Astrocyte (in vitro differentiated cells and primary cell): ENCODE measurements around the gene SPTBN1. TPM values are rescaled to one million over a fixed set of nuclear protein-coding genes. Genes with fewer than 3 reads are reported as not detected.

Experiments
- DNase-seq: peaks from one replicate; pipeline ENCODE4 v3.0.0-alpha.2; 2010; ENCODE audit warnings: low read depth
- FAIRE-seq: peaks from 2 replicates; lab custom pipeline; 2011; peaks lifted over from hg19 to GRCh38; lab: Jason Lieb, UNC
- H2AFZ ChIP-seq: 2 replicates; pipeline ENCODE4 v1.6.0; 2012; ENCODE audit warnings: low read depth, low read length, inconsistent platforms
- H3K27ac ChIP-seq: 2 replicates; pipeline ENCODE4 v1.5.1; 2011; ENCODE audit warnings: low read depth, low read length, inconsistent platforms
- H3K27me3 ChIP-seq: 2 replicates; pipeline ENCODE4 v1.6.0; 2011; ENCODE audit warnings: low read length, inconsistent platforms; ENCODE audit not compliant: insufficient read depth
- H3K36me3 ChIP-seq: 2 replicates; pipeline ENCODE4 v1.5.1; 2011; ENCODE audit warnings: low read length, inconsistent platforms; ENCODE audit not compliant: insufficient read depth
- H3K4me1 ChIP-seq: 2 replicates; pipeline ENCODE4 v1.5.1; 2011; ENCODE audit warnings: low read length, inconsistent platforms; ENCODE audit not compliant: insufficient read depth
- H3K4me2 ChIP-seq: 2 replicates; pipeline ENCODE4 v1.6.0; 2012; ENCODE audit warnings: low read length, inconsistent platforms
- H3K4me3 ChIP-seq: 2 replicates; pipeline ENCODE4 v1.5.1; 2011; ENCODE audit warnings: low read depth, mild to moderate bottlenecking, low read length, inconsistent platforms; ENCODE audit not compliant: insufficient read depth
- H3K79me2 ChIP-seq: 2 replicates; pipeline ENCODE4 v1.6.0; 2012; ENCODE audit warnings: mild to moderate bottlenecking, low read length, inconsistent platforms; ENCODE audit not compliant: insufficient read depth
- H3K9ac ChIP-seq: 2 replicates; pipeline ENCODE4 v1.6.0; 2012; ENCODE audit warnings: mild to moderate bottlenecking, low read length, inconsistent platforms
- H3K9me3 ChIP-seq: 2 replicates; pipeline ENCODE4 v1.5.1; 2012; ENCODE audit warnings: low read depth, mild to moderate bottlenecking, low read length, inconsistent platforms; ENCODE audit not compliant: insufficient read depth
- H4K20me1 ChIP-seq: 2 replicates; pipeline ENCODE4 v1.6.0; 2012; ENCODE audit warnings: low read length, inconsistent platforms; ENCODE audit not compliant: insufficient read depth
- H3K27ac Mint-ChIP-seq: one replicate; pipeline ENCODE4 v1.8.0; 2021; ENCODE audit warnings: mild to moderate bottlenecking, mixed read lengths; ENCODE audit not compliant: unreplicated experiment
- H3K27me3 Mint-ChIP-seq: one replicate; pipeline ENCODE4 v1.8.0; 2021; ENCODE audit warnings: low read depth, mixed read lengths; ENCODE audit not compliant: unreplicated experiment
- H3K36me3 Mint-ChIP-seq: one replicate; pipeline ENCODE4 v1.8.0; 2021; ENCODE audit warnings: low read depth, mixed read lengths; ENCODE audit not compliant: unreplicated experiment
- H3K4me1 Mint-ChIP-seq: one replicate; pipeline ENCODE4 v1.8.0; 2021; ENCODE audit warnings: low read depth, mixed read lengths; ENCODE audit not compliant: unreplicated experiment
- H3K4me3 Mint-ChIP-seq: one replicate; pipeline ENCODE4 v1.8.0; 2021; ENCODE audit warnings: mild to moderate bottlenecking, moderate library complexity, mixed read lengths; ENCODE audit not compliant: unreplicated experiment
- H3K9me3 Mint-ChIP-seq: one replicate; pipeline ENCODE4 v1.8.0; 2021; ENCODE audit warnings: mild to moderate bottlenecking, mixed read lengths; ENCODE audit not compliant: unreplicated experiment
- CTCF ChIP-seq: IDR thresholded peaks from 2 replicates; pipeline ENCODE4 v1.5.1; 2011; ENCODE audit warnings: low read depth, mild to moderate bottlenecking, inconsistent platforms, low read length, moderate library complexity; ENCODE audit not compliant: insufficient read depth
- EZH2 ChIP-seq: IDR thresholded peaks from 2 replicates; pipeline ENCODE4 v1.6.1; 2012; ENCODE audit warnings: mild to moderate bottlenecking, low read length, inconsistent platforms; ENCODE audit not compliant: insufficient read depth
- total RNA-seq: library from RNA; stranded (reverse); gene quantifications from 2 replicates; pipeline ENCODE4 v1.2.1, GENCODE V29; 2021

The SPTBN1 gene
- total RNA-seq, 1 donor from 2014 or later, result 311 TPM

DNA sequence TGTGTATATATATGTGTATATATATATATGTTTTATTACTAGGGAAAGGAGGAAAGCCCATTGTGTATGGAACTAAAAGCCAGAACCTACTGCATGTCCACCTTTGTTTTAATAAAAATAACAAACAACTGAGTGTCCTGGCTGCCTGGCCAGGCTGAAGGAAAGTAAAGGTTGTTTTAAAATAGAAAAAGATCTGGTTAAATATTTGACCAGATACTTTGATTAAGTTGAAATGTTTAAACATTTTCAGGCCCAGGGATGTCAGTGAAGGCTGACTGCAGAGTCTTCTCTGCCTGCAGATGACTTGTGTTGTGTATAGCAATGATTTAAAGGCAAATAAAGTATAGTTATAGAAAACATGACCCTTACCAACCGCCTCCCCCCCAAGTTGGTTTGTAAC lies 22.8 kb downstream of the SPTBN1 start:
- H3K4me1 Mint-ChIP-seq, result peaks cover 55% of the 10 kb centered on the region
- Histone ChIP-seq H3K4me2 (no peak overlapping the region), H3K79me2 (peaks cover 94% of the 10 kb centered on the region)

GRCh38 chr2:54479424-54479823 lies 23.3 kb downstream of the SPTBN1 start:
- H3K4me3 ChIP-seq, result no peak overlapping the region
- Mint-ChIP-seq H3K4me1 (peaks cover 57% of the 10 kb centered on the region), H3K27ac (no peak overlapping the region), H3K4me3 (no peak overlapping the region), H3K27me3 (no peaks in the 10 kb centered on the region), H3K9me3 (no peaks in the 10 kb centered on the region), H3K36me3 (peaks cover 4% of the 10 kb centered on the region)
- H4K20me1 ChIP-seq, result peaks cover 83% of the 10 kb centered on the region
- no peaks in the 10 kb centered on the region for H3K9me3 ChIP-seq
- TF ChIP-seq EZH2, result no peak
- TF ChIP-seq CTCF, result no peak
- H3K79me2 ChIP-seq, result peaks cover 94% of the 10 kb centered on the region
- no peaks in the 10 kb centered on the region for H3K36me3 ChIP-seq
- no peak overlapping the region for H3K27ac ChIP-seq
- H3K9ac ChIP-seq, result no peak overlapping the region
- DNase-seq (peak; percentile 46), FAIRE-seq (no peak)
- H2AFZ ChIP-seq, result no peak overlapping the region
- peaks cover 22% of the 10 kb centered on the region for H3K4me1 ChIP-seq
- no peak overlapping the region for H3K4me2 ChIP-seq
- no peaks in the 10 kb centered on the region for H3K27me3 ChIP-seq

More for the DNA sequence above, 22.8 kb downstream of the SPTBN1 start:
- Histone ChIP-seq H3K9ac (no peak overlapping the region), H3K27ac (no peak overlapping the region), H3K9me3 (no peaks in the 10 kb centered on the region), H3K4me3 (no peak overlapping the region), H2AFZ (no peak overlapping the region), H4K20me1 (peaks cover 82% of the 10 kb centered on the region), H3K27me3 (no peaks in the 10 kb centered on the region), H3K4me1 (peaks cover 17% of the 10 kb centered on the region), H3K36me3 (no peaks in the 10 kb centered on the region)
- no peaks in the 10 kb centered on the region for H3K9me3 Mint-ChIP-seq
- TF ChIP-seq EZH2 (no peak), CTCF (no peak)
- no peak overlapping the region for H3K4me3 Mint-ChIP-seq
- H3K36me3 Mint-ChIP-seq, result peaks cover 4% of the 10 kb centered on the region
- H3K27ac Mint-ChIP-seq, result peak overlapping the region; percentile 26
- H3K27me3 Mint-ChIP-seq, result no peaks in the 10 kb centered on the region
- FAIRE-seq (no peak), DNase-seq (no peak)

DNA sequence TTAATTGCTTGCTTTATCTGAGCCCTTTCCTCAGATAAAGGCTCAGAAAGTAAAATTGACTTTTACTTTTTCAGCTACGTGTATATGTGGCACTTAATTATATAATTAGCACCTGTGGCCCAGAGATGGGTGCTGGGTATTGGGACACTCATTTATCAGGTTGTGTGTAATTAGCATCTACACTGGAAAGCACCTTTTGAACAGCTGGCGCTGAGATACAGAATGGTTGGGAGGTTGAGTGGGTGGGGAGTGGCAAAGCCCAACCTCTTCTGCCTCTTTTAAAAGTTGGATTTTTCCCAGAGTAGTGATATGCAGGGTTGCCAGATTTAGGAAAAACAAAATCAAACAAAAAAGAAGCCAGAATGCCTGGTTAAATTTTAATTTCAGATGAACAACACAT lies 23.9 kb downstream of the SPTBN1 start:
- H3K4me2 ChIP-seq, result no peak overlapping the region
- H3K27me3 Mint-ChIP-seq, result no peaks in the 10 kb centered on the region
- H3K27ac Mint-ChIP-seq, result no peak overlapping the region
- peaks cover 85% of the 10 kb centered on the region for H4K20me1 ChIP-seq
- peaks cover 59% of the 10 kb centered on the region for H3K4me1 Mint-ChIP-seq
- H3K27me3 ChIP-seq, result no peaks in the 10 kb centered on the region
- FAIRE-seq, result no peak
- H3K4me3 ChIP-seq, result no peak overlapping the region
- no peak overlapping the region for H3K4me3 Mint-ChIP-seq
- DNase-seq, result no peak
- H3K79me2 ChIP-seq, result peaks cover 96% of the 10 kb centered on the region
- H3K9me3 ChIP-seq, result no peaks in the 10 kb centered on the region
- no peak overlapping the region for H3K9ac ChIP-seq
- peaks cover 23% of the 10 kb centered on the region for H3K4me1 ChIP-seq
- H3K9me3 Mint-ChIP-seq, result no peaks in the 10 kb centered on the region
- H2AFZ ChIP-seq, result no peak overlapping the region
- H3K27ac ChIP-seq, result no peak overlapping the region
- TF ChIP-seq EZH2 (no peak), CTCF (no peak)
- H3K36me3 Mint-ChIP-seq, result peaks cover 9% of the 10 kb centered on the region
- no peaks in the 10 kb centered on the region for H3K36me3 ChIP-seq
